ENCODE data around the gene ASTN2.

The ASTN2 gene

DNA sequence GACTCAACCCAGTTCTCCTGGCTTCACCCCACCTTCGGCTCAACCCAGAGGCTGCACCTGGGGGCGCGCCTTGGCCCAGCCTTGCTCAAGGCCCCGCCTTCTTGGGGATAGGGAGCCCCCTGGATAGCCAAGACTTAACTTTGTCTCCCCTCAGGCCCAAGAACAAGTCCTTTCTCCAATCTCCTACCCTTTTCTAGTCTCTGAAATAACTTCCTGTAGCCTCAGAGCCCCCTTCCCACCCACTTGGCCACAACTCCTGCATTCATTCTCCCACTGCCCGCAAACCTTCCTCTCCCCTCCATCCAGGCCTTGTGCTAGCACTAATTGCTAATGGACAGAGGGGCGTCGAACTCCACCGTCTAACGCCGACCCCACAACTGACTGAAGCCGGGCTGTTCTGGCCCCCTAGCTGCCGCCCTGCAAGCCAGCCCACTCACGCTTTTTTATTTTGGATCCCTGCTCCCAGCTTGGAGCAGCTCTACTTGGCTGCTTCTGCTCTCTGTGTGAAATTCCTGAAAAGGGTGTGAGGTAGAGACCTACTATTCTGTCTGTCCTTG, 579 bp upstream of the ASTN2 start:
- no peak for DNase-seq (ENCODE audit: low read depth in 2 of 2)

DNA sequence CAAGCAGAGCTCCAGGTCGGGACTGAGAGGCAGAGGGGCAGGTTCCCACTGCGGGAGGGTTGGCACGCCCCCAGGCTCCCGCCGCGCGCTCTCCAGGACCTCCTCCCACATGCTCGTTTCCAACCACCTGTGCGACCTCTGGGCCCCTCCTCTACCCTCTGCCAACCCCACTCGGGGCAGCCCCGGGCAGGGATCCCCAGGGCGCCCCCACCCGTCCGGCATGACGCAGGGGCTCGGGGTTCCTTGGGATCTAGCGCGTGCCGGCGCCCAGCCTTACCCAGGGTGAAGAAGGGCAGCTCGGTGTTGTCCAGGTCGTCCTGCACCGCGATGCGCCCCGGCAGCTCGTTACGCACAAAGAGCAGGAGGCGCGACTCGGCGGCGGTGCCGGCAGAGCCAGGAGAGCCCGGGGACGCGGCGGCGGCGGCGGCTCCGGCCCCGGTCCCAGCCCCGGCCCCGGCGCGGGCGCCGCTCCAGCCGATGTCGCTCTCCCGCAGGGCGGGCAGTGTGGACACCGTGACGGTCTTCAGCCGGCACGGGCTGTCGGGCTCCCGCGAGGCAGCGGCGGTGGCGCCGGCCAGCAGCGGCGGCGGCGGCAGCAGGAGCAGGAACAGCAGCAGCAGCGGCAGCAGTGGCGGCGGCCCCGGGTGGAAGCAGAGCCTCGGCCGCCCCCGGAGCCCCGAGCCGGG, 494 bp downstream of the ASTN2 start:
- DNase-seq (ENCODE audit: low read depth in 2 of 2): no peak

GRCh38 chr9:117413346-117414219, 1.3 kb downstream of the ASTN2 start:
- DNase-seq (ENCODE audit: low read depth in 2 of 2): no peak

DNA sequence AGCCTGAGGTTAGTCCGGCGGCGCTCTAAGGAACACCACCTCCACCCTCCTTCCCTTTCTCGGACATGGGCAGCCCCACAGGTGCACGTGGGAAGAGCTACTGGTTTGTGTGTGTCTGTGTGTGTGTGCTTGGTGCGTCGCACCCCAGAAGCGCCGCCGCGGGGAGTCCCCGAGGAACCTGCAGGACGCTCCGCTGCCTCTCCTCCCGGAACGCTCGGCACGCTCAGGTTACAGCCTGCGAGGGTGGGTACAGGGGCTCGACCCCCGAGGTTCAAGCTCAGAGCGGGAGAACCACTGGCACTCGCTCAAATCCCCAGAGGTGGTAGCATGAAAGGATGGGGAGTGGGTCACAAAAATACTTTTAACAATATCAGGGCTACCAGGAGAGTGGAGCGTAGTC, 2.0 kb downstream of the ASTN2 start:
- no peak for DNase-seq (ENCODE audit: low read depth in 2 of 2)

DNA sequence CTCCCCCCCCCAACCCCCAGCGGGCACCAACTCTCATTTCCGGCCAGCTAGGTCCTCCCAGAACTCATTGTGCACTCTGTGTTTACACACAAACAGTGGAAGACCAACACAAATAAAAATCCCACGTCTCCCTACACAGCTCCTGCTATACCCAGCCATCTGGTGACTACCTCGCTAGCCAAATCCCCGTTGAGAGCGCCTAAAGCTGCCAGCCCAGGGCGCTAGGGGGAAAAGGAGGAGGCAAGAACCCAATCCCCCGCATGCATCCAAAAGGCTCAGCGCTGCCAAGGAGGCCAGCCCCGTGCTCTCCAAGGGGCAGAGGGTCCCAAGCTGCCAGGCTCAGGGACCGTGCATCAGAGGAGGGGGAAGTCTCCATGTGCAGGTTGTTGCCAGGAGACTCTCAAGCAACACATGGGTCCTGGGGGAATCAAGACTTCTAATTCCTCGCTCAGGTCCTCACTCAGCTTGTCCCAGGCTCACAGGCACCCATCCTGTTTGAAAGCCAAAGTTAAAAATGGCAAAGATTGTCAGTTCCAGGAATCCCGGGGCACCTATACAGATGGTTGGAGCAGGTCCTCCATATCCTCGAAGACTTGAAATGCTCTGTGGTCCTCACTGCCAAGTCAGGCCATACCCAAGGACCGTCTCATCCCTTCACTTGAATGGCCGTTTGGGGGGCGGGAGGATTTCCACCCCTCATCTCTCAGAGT, 2.7 kb downstream of the ASTN2 start:
- DNase-seq (ENCODE audit: low read depth in 2 of 2): no peak

- DNase-seq (ENCODE audit: low read depth in 2 of 2): no peak
Observed at GRCh38 chr9:117411547-117411946, 3.3 kb downstream of the ASTN2 start.

DNA sequence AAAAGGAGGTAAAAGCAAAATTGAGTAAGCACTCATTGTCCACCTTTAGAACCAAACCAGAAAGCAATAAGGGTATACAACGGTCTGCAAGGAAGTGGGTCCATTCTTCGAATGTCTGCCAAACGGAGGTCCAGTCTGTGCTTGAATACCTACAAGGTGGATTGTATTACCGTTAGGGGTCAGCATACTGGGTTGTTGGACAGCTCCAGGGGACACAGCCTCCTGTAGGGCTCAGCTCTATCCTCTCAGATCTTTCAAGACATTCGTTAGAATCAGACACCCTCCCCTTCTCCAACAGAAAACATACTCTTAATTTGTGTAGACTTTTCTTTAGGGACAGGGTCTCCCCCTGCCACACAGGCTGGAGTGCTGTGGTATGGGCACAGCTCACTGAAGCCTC, 5.5 kb downstream of the ASTN2 start:
- DNase-seq (ENCODE audit: low read depth in 2 of 2): no peak

DNA sequence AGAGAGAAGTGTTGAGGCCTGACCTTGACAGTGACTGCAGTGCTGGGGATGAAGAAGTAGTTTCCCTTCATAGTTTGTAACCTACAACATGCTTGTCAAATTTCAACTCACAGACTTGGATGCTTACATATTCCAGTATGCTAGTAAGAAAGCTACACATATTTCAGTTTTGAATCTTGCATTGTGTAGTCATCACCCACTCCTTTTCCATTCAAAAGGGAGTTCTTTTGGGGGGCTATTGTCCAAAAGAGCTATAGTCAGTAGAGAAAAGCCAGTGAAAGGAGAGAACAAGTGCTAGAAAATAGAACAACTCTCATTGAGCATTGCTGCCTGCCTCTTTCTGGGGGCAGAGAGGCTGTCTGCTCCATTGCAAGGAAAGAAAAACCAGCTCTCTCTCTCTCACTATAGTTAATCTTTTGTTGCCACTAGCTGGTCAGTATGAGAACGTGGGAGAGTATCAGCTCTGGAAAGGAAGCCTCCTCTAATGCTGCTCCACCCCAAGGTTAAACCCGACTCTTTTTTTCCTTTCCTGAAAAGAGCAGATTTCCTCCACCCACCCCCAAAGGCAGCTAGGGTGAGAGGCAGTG, 7.3 kb downstream of the ASTN2 start:
- no peak for DNase-seq (ENCODE audit: low read depth in 2 of 2)

DNA sequence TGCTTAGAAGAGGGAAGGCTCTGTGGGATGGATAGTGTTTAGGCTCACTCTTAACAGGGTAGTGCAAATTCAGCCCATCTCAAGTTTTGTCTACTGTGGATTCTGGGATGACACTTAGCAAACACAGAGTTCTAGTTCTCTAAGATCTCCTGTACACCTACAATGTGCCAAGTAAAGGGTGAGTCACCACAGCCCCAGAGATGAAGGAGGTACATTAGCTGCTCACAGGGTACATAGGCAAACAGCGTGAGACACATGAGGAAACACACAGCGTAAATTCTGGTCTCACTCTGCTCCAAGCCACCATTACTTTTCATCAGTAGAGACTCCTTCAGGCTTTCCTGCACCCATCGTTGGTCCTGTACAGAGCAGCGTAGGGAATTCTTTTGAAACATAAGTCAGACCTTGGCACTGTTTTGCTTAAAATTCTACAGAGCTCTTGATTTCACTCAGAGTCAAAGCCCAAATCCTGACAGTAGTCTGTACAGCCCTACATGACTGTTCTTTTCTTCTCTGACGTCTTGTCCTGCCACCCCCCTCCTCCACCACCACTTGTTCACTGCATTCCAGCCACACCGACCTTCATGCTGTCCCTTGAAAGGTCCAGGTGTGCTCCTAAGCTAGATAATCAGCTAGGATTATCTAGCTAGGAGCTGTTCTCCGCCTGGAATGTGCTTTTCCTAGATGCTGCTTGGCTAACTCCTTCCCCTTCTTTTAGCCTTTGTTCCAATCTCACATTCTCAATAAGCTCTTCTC, 8.7 kb downstream of the ASTN2 start:
- no peak for DNase-seq (ENCODE audit: low read depth in 2 of 2)

GRCh38 chr9:117403848-117404247, 11.0 kb downstream of the ASTN2 start:
- DNase-seq (ENCODE audit: low read depth in 2 of 2): no peak

GRCh38 chr9:117403403-117403811, 11.4 kb downstream of the ASTN2 start:
- no peak for DNase-seq (ENCODE audit: low read depth in 2 of 2)

DNA sequence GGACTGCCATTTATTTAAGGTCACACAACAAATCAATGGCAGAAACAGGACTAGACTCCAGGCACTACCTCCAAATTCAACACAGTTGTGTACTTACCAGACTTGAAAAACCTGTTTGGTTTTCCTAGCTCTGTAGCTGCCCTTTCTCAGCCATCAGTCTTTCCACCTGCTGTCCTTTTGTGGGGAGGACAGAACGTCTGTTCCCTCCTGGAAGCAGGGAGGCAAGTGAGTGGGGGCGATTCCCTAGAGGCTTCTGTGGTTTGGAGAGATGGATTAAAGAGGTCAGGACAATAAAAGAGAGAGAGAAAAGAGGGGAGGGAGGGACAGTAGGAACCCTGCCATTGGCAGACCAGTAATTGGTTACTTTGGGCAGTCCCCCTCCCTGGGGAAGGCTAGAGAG, 14.7 kb downstream of the ASTN2 start:
- no peak for DNase-seq (ENCODE audit: low read depth in 2 of 2)

- DNase-seq (ENCODE audit: low read depth in 2 of 2): no peak
Observed at GRCh38 chr9:117395151-117395650, 19.7 kb downstream of the ASTN2 start.

- no peak for DNase-seq (ENCODE audit: low read depth in 2 of 2)
Observed at GRCh38 chr9:117394655-117395054, 20.2 kb downstream of the ASTN2 start.

DNA sequence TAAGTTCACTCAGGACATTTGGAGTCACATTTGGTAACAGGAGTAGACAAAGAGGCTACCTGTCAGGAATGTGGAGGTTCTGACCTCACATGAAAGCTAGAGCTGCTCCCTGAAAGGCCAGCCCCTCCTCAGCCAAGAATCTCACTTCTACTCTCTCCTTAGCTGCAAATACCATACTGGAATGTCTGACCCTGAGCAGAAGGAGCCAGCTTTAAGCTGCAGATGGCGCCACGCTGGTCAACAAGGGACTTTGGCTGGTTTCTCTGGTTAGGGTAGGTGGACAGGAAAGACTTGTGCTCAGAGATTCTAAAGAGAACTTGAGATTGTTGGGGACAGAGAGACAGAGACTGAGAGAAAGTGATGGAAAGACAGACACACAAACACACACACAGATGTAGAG, 21.9 kb downstream of the ASTN2 start:
- no peak for DNase-seq (ENCODE audit: low read depth in 2 of 2)

DNA sequence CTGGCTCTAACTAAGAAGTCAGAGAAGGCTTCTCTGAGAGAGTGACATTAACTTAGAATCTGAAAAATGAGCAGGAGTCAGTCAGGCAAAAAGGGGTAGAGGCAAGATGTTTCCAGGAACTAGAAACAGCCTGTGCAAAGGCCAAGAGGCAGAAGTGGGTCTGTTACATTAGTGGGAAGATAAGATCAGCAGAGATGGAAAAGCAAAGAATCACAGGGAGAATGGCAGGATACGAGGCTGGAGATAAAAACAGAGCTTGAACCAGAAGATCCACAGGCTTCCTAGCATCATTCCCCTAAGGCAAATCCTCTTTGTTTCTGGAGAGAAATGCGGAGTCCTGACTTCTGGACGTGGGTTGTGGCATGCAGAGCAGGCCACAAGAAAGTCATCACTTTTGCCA, 27.4 kb downstream of the ASTN2 start:
- no peak for DNase-seq (ENCODE audit: low read depth in 2 of 2)

GRCh38 chr9:117379341-117379740, 35.5 kb downstream of the ASTN2 start:
- no peak for DNase-seq (ENCODE audit: low read depth in 2 of 2)

DNA sequence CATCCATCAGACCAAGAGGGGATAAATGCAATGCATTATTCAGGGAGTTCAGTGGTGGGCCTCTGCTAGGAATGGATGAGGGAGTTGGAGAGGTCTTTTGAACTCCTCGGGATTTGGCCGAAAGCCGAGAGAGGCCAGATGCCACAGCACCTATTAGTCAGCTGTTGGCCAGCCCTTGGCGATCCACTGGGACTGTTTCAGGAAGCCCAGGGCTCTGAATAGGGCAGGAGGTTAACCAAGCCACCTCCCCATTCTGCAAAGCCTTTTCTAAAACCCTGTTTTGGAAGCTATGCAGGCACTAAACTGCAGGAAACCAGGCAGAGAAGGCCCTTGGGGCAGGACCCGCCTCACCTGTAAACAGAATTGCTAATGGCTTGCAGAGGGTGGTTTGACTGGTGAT, 37.8 kb downstream of the ASTN2 start:
- no peak for DNase-seq (ENCODE audit: low read depth in 2 of 2)

- no peak for DNase-seq (ENCODE audit: low read depth in 2 of 2)
Observed at GRCh38 chr9:117375956-117376355, 38.9 kb downstream of the ASTN2 start.

- DNase-seq (ENCODE audit: low read depth in 2 of 2): no peak
Observed at GRCh38 chr9:117374076-117374725, 40.7 kb downstream of the ASTN2 start.

Data from stimulated activated CD8-positive, alpha-beta memory T cell treated with anti-CD3 and anti-CD28 coated beads, Interleukin-2, amount 100 ng/mL, for 48 hours (primary cell).